Endothelial cell (in vitro differentiated cells): ENCODE data around the gene ZNF133. TPM values are rescaled to one million over a fixed set of nuclear protein-coding genes. Genes with fewer than 3 reads are reported as not detected.
"Not testable (repeated sequence)": the region's sequence is repeated elsewhere in the genome, so short reads cannot be mapped to it uniquely, and the experiment has no call there.

Experiments
- DNase-seq: peaks from one replicate; pipeline ENCODE4 v3.0.0; 2021; ENCODE audit warnings: low spot score
- H3K27ac Mint-ChIP-seq: one replicate; pipeline ENCODE4 v1.8.0; 2021; ENCODE audit warnings: mixed read lengths, inconsistent platforms; ENCODE audit not compliant: unreplicated experiment
- H3K27me3 Mint-ChIP-seq: one replicate; pipeline ENCODE4 v1.8.0; 2021; ENCODE audit warnings: mild to moderate bottlenecking, moderate library complexity, mixed read lengths, inconsistent platforms; ENCODE audit not compliant: unreplicated experiment
- H3K36me3 Mint-ChIP-seq: one replicate; pipeline ENCODE4 v1.8.0; 2021; ENCODE audit warnings: mild to moderate bottlenecking, low read depth, mixed read lengths, inconsistent platforms; ENCODE audit not compliant: unreplicated experiment
- H3K4me1 Mint-ChIP-seq: one replicate; pipeline ENCODE4 v1.8.0; 2021; ENCODE audit warnings: mild to moderate bottlenecking, mixed read lengths, inconsistent platforms; ENCODE audit not compliant: unreplicated experiment
- H3K4me3 Mint-ChIP-seq: one replicate; pipeline ENCODE4 v1.8.0; 2021; ENCODE audit warnings: mild to moderate bottlenecking, mixed read lengths, inconsistent platforms; ENCODE audit not compliant: unreplicated experiment
- H3K9me3 Mint-ChIP-seq: one replicate; pipeline ENCODE4 v1.8.0; 2021; ENCODE audit warnings: mixed read lengths, inconsistent platforms; ENCODE audit not compliant: unreplicated experiment
- total RNA-seq: library from RNA; stranded (reverse); fragmentation: NEBNext Ultra II Directional; extraction: Animal tissue kit (Norgen Biotek cat#: 25700); gene quantifications from one replicate; pipeline ENCODE4 v1.2.1, GENCODE V29; 2021; ENCODE audit not compliant: unreplicated experiment
- TF ChIP-seq, protein P1 (sequence below): fragments of 200-600 bp; sonication (generic); IDR thresholded peaks from one replicate; pipeline ENCODE4 v1.5.0; 2021; ENCODE audit warnings: antibody characterized with exemption; ENCODE audit not compliant: unreplicated experiment

ZNF133 gene
- total RNA-seq, 1 donor from 2014 or later: 14.1 TPM

GRCh38 chr20:18321976-18322950 is 33.9 kb downstream of the ZNF133 start:
- Mint-ChIP-seq H3K36me3 (peaks cover 3% of the 10 kb centered on the region), H3K27me3 (peaks cover 2% of the 10 kb centered on the region), H3K4me3 (no peak overlapping the region), H3K27ac (no peak overlapping the region), H3K4me1 (peaks cover 10% of the 10 kb centered on the region), H3K9me3 (no peaks in the 10 kb centered on the region)
- TF ChIP-seq, protein P1, sequence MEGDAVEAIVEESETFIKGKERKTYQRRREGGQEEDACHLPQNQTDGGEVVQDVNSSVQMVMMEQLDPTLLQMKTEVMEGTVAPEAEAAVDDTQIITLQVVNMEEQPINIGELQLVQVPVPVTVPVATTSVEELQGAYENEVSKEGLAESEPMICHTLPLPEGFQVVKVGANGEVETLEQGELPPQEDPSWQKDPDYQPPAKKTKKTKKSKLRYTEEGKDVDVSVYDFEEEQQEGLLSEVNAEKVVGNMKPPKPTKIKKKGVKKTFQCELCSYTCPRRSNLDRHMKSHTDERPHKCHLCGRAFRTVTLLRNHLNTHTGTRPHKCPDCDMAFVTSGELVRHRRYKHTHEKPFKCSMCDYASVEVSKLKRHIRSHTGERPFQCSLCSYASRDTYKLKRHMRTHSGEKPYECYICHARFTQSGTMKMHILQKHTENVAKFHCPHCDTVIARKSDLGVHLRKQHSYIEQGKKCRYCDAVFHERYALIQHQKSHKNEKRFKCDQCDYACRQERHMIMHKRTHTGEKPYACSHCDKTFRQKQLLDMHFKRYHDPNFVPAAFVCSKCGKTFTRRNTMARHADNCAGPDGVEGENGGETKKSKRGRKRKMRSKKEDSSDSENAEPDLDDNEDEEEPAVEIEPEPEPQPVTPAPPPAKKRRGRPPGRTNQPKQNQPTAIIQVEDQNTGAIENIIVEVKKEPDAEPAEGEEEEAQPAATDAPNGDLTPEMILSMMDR: no peak
- DNase-seq: no peak

DNA sequence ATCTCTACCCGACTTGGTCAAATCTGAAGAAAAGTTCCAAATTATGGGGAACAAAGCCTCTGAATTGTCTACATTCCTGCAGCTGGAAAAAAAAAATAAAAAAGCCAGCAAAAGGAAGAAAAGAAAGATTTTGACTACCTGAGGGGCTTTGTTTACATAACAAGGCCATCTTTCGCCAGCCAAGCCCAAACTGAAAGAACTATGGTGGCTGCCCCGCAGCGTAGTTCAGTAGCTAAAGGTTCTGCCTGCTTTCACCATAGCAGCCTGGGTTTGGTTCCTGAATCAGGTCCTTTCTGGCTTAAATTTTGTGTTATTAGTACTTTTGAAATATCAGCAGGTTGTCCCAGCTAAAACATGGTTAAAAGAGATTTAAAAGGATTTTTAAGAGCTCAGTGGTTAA is 35.4 kb downstream of the ZNF133 start:
- no peak overlapping the region for H3K4me3 Mint-ChIP-seq
- peaks cover 2% of the 10 kb centered on the region for H3K27me3 Mint-ChIP-seq
- H3K4me1 Mint-ChIP-seq: peaks cover 10% of the 10 kb centered on the region
- no peaks in the 10 kb centered on the region for H3K9me3 Mint-ChIP-seq
- TF ChIP-seq, protein P1: no peak
- H3K27ac Mint-ChIP-seq: peak overlapping the region; percentile 57
- H3K36me3 Mint-ChIP-seq: no peaks in the 10 kb centered on the region
- no peak for DNase-seq

DNA sequence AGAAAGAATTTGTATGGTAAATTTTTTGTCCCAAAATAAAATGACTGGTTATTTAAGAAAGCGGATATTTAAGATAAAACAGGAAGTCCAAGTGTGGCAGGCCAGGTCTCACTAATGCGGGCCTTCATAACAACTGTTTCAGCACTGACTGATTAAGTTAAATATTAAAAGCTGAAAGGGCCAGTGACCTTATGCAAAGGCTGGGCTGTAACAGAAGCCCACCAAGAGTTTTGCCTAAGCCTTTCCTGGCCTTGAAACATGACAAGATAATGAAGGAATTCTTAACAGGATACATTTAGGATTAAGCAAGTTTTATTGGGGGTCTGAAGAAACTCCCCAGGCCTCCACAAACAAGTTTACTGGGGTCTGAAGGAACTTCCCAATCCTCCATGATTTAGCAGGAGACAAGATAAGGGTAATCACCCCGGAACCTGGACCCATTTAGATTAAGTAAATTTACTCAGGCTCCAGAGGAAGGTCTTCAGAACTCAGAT is 36.3 kb downstream of the ZNF133 start:
- DNase-seq: no peak
- H3K9me3 Mint-ChIP-seq: no peaks in the 10 kb centered on the region
- H3K27ac Mint-ChIP-seq: peak overlapping the region; percentile 8
- peaks cover 10% of the 10 kb centered on the region for H3K4me1 Mint-ChIP-seq
- H3K4me3 Mint-ChIP-seq: no peak overlapping the region
- H3K27me3 Mint-ChIP-seq: peaks cover 2% of the 10 kb centered on the region
- no peaks in the 10 kb centered on the region for H3K36me3 Mint-ChIP-seq
- TF ChIP-seq, protein P1: no peak

DNA sequence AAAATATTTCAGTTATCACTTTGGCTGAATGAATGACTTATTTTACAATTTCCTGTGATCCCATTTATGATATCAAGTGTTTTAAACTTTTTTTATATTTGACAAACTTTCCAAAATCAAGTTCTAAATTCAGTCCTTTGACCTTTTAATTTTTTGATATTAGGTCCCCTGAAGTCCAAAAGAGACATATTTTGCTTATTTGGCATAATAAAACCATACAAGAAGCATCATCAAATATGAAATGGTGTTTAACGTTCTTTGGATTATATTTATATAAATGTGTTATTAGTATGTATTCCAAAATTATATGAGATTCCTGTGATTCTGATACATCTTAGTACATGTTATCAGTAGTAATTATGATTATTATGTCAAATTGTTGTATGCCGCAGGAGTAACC is 38.7 kb downstream of the ZNF133 start:
- DNase-seq: no peak
- Mint-ChIP-seq H3K27me3 (peaks cover 2% of the 10 kb centered on the region), H3K9me3 (peaks cover 4% of the 10 kb centered on the region), H3K27ac (no peak overlapping the region), H3K4me1 (peaks cover 10% of the 10 kb centered on the region), H3K36me3 (peaks cover 7% of the 10 kb centered on the region), H3K4me3 (no peak overlapping the region)
- TF ChIP-seq, protein P1: no peak

GRCh38 chr20:18331694-18332093 is 43.4 kb downstream of the ZNF133 start:
- H3K4me1 Mint-ChIP-seq: no peaks in the 10 kb centered on the region
- H3K27me3 Mint-ChIP-seq: no peaks in the 10 kb centered on the region
- H3K27ac Mint-ChIP-seq: no peak overlapping the region
- peaks cover 7% of the 10 kb centered on the region for H3K36me3 Mint-ChIP-seq
- DNase-seq: no peak
- H3K4me3 Mint-ChIP-seq: no peak overlapping the region
- H3K9me3 Mint-ChIP-seq: peaks cover 10% of the 10 kb centered on the region
- TF ChIP-seq, protein P1: no peak

DNA sequence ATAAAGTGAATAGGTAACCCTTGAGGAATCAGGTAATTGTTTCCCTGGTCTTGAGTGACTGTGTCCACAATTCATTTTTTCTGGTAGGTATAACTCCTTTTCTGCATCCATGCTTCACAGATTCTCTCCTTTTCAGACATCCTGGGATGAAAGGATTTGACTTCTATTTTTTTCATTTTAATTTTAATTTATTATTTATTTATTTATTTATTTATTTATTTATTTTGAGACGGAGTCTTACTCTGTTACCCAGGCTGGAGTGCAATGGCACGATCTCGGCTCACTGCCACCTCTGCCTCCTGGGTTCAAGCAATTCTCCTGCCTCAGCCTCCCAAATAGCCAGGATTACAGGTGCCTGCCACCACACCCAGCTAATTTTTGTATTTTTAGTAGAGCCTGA is 61.4 kb downstream of the ZNF133 start:
- H3K4me3 Mint-ChIP-seq, H3K9me3 Mint-ChIP-seq, H3K27me3 Mint-ChIP-seq, DNase-seq, H3K4me1 Mint-ChIP-seq, H3K36me3 Mint-ChIP-seq, H3K27ac Mint-ChIP-seq: not testable (repeated sequence)
